ENCODE results near the gene EPM2AIP1.

GRCh38 chr3:36965440-36965839, 27.5 kb downstream of the EPM2AIP1 start:
- TF ChIP-seq, protein P1, sequence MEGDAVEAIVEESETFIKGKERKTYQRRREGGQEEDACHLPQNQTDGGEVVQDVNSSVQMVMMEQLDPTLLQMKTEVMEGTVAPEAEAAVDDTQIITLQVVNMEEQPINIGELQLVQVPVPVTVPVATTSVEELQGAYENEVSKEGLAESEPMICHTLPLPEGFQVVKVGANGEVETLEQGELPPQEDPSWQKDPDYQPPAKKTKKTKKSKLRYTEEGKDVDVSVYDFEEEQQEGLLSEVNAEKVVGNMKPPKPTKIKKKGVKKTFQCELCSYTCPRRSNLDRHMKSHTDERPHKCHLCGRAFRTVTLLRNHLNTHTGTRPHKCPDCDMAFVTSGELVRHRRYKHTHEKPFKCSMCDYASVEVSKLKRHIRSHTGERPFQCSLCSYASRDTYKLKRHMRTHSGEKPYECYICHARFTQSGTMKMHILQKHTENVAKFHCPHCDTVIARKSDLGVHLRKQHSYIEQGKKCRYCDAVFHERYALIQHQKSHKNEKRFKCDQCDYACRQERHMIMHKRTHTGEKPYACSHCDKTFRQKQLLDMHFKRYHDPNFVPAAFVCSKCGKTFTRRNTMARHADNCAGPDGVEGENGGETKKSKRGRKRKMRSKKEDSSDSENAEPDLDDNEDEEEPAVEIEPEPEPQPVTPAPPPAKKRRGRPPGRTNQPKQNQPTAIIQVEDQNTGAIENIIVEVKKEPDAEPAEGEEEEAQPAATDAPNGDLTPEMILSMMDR (IDR thresholded peaks at IDR 0.05): no peak
- TF ChIP-seq POLR2AphosphoS5 (IDR thresholded peaks at IDR 0.05; ENCODE audit: low read depth, low read length): no peak

Data from Panc1 (cell line).